A673 (cell line): ENCODE results near the gene UNG. TPM values are rescaled to one million over a fixed set of nuclear protein-coding genes. Genes with fewer than 3 reads are reported as not detected.

Experiments used
- BruUV-seq: library from RNA; stranded (reverse); fragments of 400-500 nt; replicated peaks from 2 replicates; lab custom pipeline; 2021; lab: Mats Ljungman, UMichigan
- CTCF ChIA-PET: fragments of 300-600 bp; sonication (Branson Sonifier 250); formaldehyde crosslinking; loops from one replicate; lab custom pipeline; 2022; ENCODE audit warnings: antibody characterized with exemption; lab: Charles Lee
- POLR2A ChIA-PET: fragments of 300-600 bp; sonication (Branson Sonifier 250); formaldehyde crosslinking; loops from one replicate; lab custom pipeline; 2022; ENCODE audit warnings: antibody characterized with exemption; ENCODE audit not compliant: low non-redundant PET; lab: Charles Lee
- DNase-seq: peaks from one replicate; pipeline ENCODE4 v3.0.0-alpha.2; 2015; ENCODE audit warnings: low spot score
- H3K27ac ChIP-seq: fragments of 200-600 bp; sonication (generic); 2 replicates; pipeline ENCODE4 v1.5.1; 2016; ENCODE audit warnings: mixed run types, low read depth, mild to moderate bottlenecking, mixed read lengths, antibody characterized with exemption, low read length; ENCODE audit not compliant: poor library complexity, severe bottlenecking
- H3K27me3 ChIP-seq: fragments of 200-600 bp; sonication (generic); replicated peaks from 2 replicates; pipeline ENCODE4 v1.6.1; 2017; ENCODE audit warnings: mixed run types, low read depth, mild to moderate bottlenecking, mixed read lengths, antibody characterized with exemption, low read length; ENCODE audit not compliant: insufficient read depth, poor library complexity
- H3K36me3 ChIP-seq: fragments of 200-600 bp; sonication (generic); 2 replicates; pipeline ENCODE4 v1.6.1; 2016; ENCODE audit warnings: mixed run types, mild to moderate bottlenecking, mixed read lengths, antibody characterized with exemption, low read length; ENCODE audit not compliant: insufficient read depth, poor library complexity, severe bottlenecking
- H3K4me1 ChIP-seq: fragments of 200-600 bp; sonication (generic); 2 replicates; pipeline ENCODE4 v1.6.1; 2017; ENCODE audit warnings: mixed run types, mild to moderate bottlenecking, mixed read lengths, antibody characterized with exemption, low read length; ENCODE audit not compliant: insufficient read depth, poor library complexity, severe bottlenecking
- H3K4me3 ChIP-seq: fragments of 200-600 bp; sonication (generic); 2 replicates; pipeline ENCODE4 v1.5.1; 2016; ENCODE audit warnings: low read depth, mixed run types, mild to moderate bottlenecking, mixed read lengths, low read length; ENCODE audit not compliant: poor library complexity, severe bottlenecking
- H3K9me3 ChIP-seq: fragments of 200-600 bp; sonication (generic); 2 replicates; pipeline ENCODE4 v1.6.1; 2016; ENCODE audit warnings: mixed run types, low read depth, mild to moderate bottlenecking, mixed read lengths, antibody characterized with exemption, low read length; ENCODE audit not compliant: poor library complexity, severe bottlenecking
- EZH2 ChIP-seq: fragments of 200-600 bp; sonication (generic); IDR thresholded peaks from 2 replicates; pipeline ENCODE4 v1.6.1; 2017; ENCODE audit warnings: borderline replicate concordance, low read depth, mild to moderate bottlenecking, mixed read lengths, antibody characterized with exemption, low read length; ENCODE audit not compliant: poor library complexity, severe bottlenecking
- intact Hi-C: fragments of 100-400 bp; cut with micrococcal nuclease; formaldehyde crosslinking; loops from one replicate; pipeline ENCODE4 v1.10.0; 2022; ENCODE audit not compliant: unreplicated experiment
- total RNA-seq: library from RNA; stranded (reverse); gene quantifications from 2 replicates; pipeline ENCODE4 v1.2.3, GENCODE V29; 2021
- TF ChIP-seq, protein P1 (sequence below): fragments of 300-800, 200-600 bp; sonication (generic); conservative IDR thresholded peaks from 2 replicates; pipeline ENCODE4 v1.5.1; 2017; ENCODE audit warnings: low read depth, mild to moderate bottlenecking, antibody characterized with exemption, low read length, moderate library complexity, mixed read lengths

Gene UNG
- total RNA-seq, 1 experiment from 2014 or later, result 58.5 TPM

DNA sequence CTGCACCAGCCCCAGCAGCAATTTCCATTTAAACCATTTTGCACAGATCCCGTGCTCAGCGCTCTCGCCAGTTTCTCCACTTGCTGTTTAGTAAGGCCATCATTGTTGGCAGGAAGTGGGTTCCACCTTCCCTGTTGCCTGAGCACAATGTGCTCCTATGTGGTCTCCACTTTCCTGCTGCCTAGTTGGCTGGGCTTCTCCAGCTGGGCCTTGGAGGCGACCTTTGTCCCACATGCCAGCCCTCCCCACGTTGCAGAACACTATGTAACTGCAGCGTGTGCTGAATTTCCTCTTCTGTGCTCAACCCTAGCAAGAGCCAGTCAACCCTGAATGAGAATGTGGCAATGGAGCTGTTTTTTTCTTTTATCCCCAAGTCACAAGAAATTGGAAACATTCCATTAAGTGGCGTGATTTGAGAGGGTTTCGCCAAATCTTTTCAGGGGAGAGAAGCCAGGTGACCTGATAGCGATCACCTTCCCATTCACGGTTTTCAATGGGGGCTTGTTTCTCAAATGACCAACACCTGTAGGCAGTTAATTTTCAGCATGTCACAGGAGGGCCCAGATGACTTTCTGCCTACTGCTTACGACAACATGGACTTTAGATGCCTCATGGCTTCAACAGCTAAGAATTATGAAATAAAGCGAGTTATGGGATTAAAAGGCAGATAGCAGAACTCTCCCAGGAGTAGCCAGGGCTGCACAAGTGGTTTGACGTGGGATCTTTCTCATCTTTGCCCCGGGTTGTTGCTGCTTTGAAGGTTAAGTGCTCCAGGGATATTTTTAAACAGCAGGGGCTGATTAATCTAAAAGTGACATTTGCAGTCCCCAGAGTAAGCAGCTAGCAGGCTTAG lies 18.6 kb downstream of the UNG start, which contains the start of gene ACACB:
TSS of gene ACACB (plus strand) at position 830 of the 853 bp plus-strand sequence. CDS start 22,819 bp downstream, outside the sequence.
- no TSS peak for BruUV-seq
- ChIA-PET POLR2A (no interaction called here), CTCF (no interaction called here)
- Histone ChIP-seq H3K27ac (no peak within 1 kb of the TSS), H3K36me3 (no peaks in the 10 kb centered on the region), H3K27me3 (no peaks in the 10 kb centered on the region), H3K4me1 (peaks cover under 1% of the 10 kb centered on the region), H3K4me3 (no peak within 1 kb of the TSS), H3K9me3 (no peaks in the 10 kb centered on the region)
- intact Hi-C loops, result no loop called here
- no peak for TF ChIP-seq EZH2
- TF ChIP-seq, protein P1, sequence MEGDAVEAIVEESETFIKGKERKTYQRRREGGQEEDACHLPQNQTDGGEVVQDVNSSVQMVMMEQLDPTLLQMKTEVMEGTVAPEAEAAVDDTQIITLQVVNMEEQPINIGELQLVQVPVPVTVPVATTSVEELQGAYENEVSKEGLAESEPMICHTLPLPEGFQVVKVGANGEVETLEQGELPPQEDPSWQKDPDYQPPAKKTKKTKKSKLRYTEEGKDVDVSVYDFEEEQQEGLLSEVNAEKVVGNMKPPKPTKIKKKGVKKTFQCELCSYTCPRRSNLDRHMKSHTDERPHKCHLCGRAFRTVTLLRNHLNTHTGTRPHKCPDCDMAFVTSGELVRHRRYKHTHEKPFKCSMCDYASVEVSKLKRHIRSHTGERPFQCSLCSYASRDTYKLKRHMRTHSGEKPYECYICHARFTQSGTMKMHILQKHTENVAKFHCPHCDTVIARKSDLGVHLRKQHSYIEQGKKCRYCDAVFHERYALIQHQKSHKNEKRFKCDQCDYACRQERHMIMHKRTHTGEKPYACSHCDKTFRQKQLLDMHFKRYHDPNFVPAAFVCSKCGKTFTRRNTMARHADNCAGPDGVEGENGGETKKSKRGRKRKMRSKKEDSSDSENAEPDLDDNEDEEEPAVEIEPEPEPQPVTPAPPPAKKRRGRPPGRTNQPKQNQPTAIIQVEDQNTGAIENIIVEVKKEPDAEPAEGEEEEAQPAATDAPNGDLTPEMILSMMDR, result no peak
- no peak for DNase-seq

DNA sequence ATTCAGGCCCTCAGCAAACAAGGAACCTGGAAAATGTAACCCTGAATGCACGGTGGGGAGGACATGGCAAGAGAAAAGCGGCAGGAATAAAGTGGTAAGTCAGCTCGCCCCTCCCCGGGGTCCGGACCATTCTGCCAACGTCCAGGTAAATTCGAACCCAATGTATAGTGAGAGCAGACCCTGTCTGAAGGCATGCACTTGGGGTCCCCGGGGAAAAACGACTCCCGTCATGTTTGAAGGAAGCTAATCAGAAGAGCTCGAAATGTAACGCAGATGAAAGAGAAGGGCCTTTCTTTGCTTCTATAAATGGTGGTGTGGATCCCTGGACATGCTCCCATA lies 19.2 kb downstream of the UNG start:
- Histone ChIP-seq H3K27ac (no peak overlapping the region), H3K27me3 (no peaks in the 10 kb centered on the region), H3K36me3 (no peaks in the 10 kb centered on the region), H3K9me3 (no peaks in the 10 kb centered on the region), H3K4me3 (no peak overlapping the region), H3K4me1 (no peaks in the 10 kb centered on the region)
- no peak for DNase-seq
- CTCF ChIA-PET, result interaction anchor here (0.7 kb wide), 1 partner anchor 89 kb away, joined by 5 read pairs; no protein-coding TSS in a partner anchor
- BruUV-seq, result no TSS peak
- POLR2A ChIA-PET, result no interaction called here
- intact Hi-C loops, result no loop called here
- TF ChIP-seq, protein P1, result no peak
- no peak for TF ChIP-seq EZH2

DNA sequence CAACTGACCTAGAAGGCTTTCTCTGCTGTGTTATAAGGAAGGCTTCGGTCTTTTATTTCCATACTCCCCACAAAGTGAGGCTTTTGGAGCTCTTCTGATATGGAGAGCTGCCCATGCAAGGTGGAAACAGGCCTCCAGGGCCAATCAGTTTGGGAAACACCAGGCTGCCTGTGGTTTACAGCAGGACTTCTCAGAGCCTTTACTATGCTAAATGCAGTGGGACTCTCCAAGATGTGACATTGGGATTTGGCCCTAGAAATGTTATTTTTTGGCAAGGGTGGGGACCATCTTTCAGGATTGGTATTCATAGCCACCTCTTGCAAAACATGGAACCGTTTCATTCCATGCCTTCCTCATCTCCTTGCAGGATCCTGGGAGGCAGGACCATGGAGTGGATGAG lies 22.7 kb downstream of the UNG start:
- TF ChIP-seq, protein P1, result no peak
- TF ChIP-seq EZH2, result no peak
- Histone ChIP-seq H3K27ac (no peak overlapping the region), H3K4me3 (no peak overlapping the region), H3K9me3 (no peaks in the 10 kb centered on the region), H3K4me1 (no peaks in the 10 kb centered on the region), H3K36me3 (no peaks in the 10 kb centered on the region), H3K27me3 (no peaks in the 10 kb centered on the region)
- DNase-seq, result no peak
- intact Hi-C loops, result no loop called here
- ChIA-PET CTCF (no interaction called here), POLR2A (no interaction called here)
- no TSS peak for BruUV-seq
